LNCaP clone FGC (cell line): ENCODE measurements around the gene AKTIP.

Source experiments
- DNase-seq: peaks from one replicate; pipeline ENCODE4 v3.0.0-alpha.2; 2011; ENCODE audit warnings: low read depth
- H3K4me3 ChIP-seq: 2 replicates; pipeline ENCODE4 v1.5.1; 2011; ENCODE audit warnings: mild to moderate bottlenecking, low read depth, low read length, control low read depth
- CTCF ChIP-seq: IDR thresholded peaks from 2 replicates; pipeline ENCODE4 v1.5.1; 2012; ENCODE audit warnings: mild to moderate bottlenecking; ENCODE audit not compliant: control insufficient read depth, insufficient read depth; ENCODE audit errors: extremely low read depth

Gene AKTIP

DNA sequence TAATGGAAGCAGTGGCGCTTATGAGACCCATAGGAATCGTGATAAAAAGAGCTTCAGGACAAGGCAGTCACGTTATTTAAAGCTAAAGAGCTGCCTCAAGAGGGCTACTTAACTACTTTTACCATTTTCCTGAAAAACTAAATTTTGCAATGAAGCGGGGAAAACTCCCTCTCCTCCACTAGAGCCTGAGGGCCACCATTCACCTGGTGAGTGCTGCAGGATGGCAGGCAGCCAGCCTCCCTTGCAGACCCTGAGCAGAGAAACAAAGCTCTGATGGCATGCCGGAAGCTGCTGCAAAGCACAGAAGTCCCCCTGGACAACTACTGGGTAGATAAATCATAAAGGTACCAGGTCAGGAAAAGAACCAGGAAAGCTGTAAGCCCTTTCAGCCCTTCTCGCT is 8.4 kb downstream of the AKTIP start:
- TF ChIP-seq CTCF: no peak
- H3K4me3 ChIP-seq: no peak overlapping the region

DNA sequence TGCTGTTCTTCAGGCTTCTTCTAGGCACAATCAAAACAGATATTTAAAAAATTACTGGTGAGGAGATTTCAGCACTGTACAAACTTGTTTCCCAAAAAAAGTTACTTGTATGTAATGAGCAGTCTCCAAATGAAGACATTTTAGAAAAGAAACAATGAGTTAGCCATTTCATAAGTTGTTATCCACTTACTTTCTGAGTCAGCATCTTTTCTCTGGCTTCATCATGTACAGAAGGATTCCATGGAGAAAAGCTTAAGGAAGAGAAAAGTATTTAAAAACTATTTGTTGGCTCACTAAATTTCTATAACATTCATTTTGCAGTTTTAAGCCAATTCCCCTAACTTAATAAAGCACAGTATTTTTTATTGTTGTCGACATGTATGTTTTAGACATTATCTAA is 10.5 kb downstream of the AKTIP start:
- H3K4me3 ChIP-seq: no peak overlapping the region
- DNase-seq: no peak
- no peak for TF ChIP-seq CTCF

More for the DNA sequence above, 8.4 kb downstream of the AKTIP start:
- no peak for DNase-seq

GRCh38 chr16:53489755-53490154 is 13.3 kb downstream of the AKTIP start:
- no peak overlapping the region for H3K4me3 ChIP-seq
- TF ChIP-seq CTCF: no peak
- DNase-seq: no peak

GRCh38 chr16:53486230-53486629 is 16.8 kb downstream of the AKTIP start:
- H3K4me3 ChIP-seq: no peak overlapping the region
- no peak for DNase-seq
- TF ChIP-seq CTCF: no peak

GRCh38 chr16:53484542-53484941 is 18.5 kb downstream of the AKTIP start:
- TF ChIP-seq CTCF: no peak
- H3K4me3 ChIP-seq: no peak overlapping the region
- no peak for DNase-seq

DNA sequence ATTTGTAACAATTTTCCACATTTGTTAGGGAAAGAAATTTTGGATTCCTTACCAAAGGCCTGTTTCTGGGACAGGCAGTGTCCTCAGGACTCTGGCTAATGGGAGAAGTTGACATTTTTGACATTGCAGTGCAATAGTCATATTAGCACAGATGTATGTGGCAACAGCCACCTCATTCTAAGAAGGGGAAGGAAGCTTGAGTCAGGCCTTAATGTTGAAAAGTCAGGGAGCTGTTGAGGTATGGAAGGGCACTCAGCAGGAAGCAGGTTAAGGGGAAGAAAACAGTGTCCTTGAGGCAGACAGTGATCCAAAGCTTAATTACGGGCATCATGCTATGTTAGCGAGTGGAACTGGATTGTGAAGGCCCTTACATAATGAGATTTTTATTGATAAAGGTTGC is 20.9 kb downstream of the AKTIP start:
- no peak for TF ChIP-seq CTCF
- no peak for DNase-seq

GRCh38 chr16:53480394-53480793 is 22.6 kb downstream of the AKTIP start:
- no peak overlapping the region for H3K4me3 ChIP-seq
- TF ChIP-seq CTCF: no peak
- DNase-seq: no peak

More for the DNA sequence above, 20.9 kb downstream of the AKTIP start:
- H3K4me3 ChIP-seq: no peak overlapping the region
